ENCODE measurements around the gene CPVL. TPM values are rescaled to one million over a fixed set of nuclear protein-coding genes. Genes with fewer than 3 reads are reported as not detected.

The CPVL gene
- total RNA-seq, result 0.32 and 0.41 TPM in 2 replicates

- intact Hi-C loops (cut with micrococcal nuclease), result no loop called here
These were observed at the start of gene CPVL for GRCh38 chr7:29146057-29146706. TSS of gene CPVL (minus strand) at chr7:29146537. CDS start at chr7:29121061, 25,476 bp downstream.

DNA sequence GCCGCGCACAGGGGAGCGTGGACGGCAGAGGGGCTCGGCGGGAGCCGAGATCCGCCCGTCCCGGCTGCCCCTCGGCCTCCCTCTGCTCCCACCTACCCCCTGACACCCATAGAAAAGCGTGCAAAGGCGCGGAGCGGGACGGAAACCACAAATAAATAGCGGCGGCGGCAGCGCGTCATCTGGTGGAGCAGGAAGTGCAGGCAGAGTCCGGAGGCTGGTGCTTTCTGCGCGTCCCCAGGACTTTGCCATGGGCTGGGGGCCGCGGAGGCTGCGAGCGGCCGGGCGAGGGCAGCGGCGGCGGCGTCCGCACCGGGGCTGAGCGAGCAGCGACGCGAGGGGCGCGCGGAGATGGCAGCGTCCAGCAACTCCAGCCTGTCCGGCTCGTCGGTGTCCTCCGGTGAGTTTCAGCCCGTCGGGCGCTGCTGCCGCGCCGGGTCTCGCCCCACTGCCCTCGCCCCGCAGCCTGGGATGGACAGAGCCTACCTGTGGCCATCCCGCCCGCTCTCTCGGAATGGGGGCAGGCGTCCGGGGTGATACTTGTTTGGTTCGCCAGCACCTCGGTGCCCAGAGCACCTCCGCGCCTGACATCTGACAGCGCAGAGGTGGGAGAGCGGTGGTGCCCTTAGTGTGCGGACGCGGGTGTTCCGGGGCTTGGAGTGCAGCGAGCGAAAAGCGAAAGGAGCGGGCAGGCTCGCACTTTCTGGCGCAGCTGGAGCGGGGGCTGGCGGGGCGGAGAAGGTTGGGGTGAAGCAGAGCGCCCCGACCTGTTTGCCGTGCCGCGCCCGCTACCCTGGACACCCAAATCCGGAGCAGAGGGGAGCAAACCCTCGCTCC is 48.5 kb upstream of the CPVL start, which contains the start of gene CHN2:
CHN2 (plus strand) TSS at position 182 of the 834 bp plus-strand sequence.
- intact Hi-C loops (cut with micrococcal nuclease), result loop anchor here (5.0 kb wide), 3 partner anchors 92 to 268 kb away; no protein-coding TSS in a partner anchor

- intact Hi-C loops (cut with micrococcal nuclease), result loop anchor here (5.0 kb wide), 2 partner anchors 143 to 267 kb away; no protein-coding TSS in a partner anchor
These were observed 47.9 kb upstream of the CPVL start for GRCh38 chr7:29194206-29194593.

DNA sequence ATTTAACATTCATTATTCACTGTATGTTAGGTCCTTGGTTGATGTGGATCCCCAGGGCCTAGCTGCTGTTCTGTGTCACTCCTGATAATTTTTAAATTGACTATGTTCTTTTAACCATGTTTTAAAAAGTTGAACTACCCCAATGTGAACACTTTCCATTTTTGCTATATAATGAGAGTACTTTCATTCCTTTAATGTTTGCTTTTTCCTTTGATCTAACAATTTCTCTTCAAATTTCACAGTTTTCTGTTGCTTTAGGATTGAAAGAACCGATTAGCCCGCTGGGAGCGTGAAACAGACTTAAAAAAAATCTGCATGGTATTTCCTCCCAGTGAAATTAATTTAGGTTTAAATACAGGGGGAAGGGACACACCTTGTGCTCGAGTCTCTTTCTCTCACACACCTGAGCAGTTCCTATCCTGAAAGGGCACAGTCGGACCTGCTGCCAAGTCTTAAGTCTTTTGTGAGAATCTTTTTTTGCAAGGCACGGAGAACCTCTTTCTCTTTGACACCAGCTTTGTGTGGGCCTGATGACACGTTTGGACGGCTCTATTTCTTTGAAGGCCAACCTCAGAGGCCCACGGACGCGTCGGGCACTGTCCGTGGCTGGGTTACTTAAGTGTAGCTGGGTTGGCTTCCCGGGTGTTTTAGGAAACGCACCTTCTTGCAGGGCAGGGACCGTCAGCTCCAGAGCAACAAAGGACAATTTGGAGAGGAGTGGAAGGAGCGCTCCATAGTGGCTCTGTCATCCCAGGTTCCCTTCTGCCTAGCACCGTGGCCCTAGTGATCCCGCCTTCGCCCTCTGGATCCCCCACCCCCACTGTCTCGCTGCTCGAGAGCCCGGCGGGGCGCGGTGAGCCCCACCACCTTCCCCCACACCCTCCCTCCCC is 47.2 kb upstream of the CPVL start:
- intact Hi-C loops (cut with micrococcal nuclease), result loop anchor here (5.0 kb wide), 2 partner anchors 144 to 266 kb away; no protein-coding TSS in a partner anchor

GRCh38 chr7:29192811-29193210 is 46.5 kb upstream of the CPVL start:
- intact Hi-C loops (cut with micrococcal nuclease), result loop anchor here (5.0 kb wide), 2 partner anchors 144 to 266 kb away; no protein-coding TSS in a partner anchor

- intact Hi-C loops (cut with micrococcal nuclease), result loop anchor here (5.0 kb wide), 2 partner anchors 145 to 265 kb away; no protein-coding TSS in a partner anchor
These were observed 46.0 kb upstream of the CPVL start for GRCh38 chr7:29192323-29192722.

GRCh38 chr7:29190349-29191045 is 44.2 kb upstream of the CPVL start:
- intact Hi-C loops (cut with micrococcal nuclease), result loop anchor here (5.0 kb wide), 2 partner anchors 147 to 263 kb away; no protein-coding TSS in a partner anchor

- intact Hi-C loops (cut with micrococcal nuclease), result loop anchor here (1.0 to 5.0 kb wide), 3 partner anchors 148 to 262 kb away; no protein-coding TSS in a partner anchor
These were observed 43.4 kb upstream of the CPVL start for GRCh38 chr7:29189743-29190201.

DNA sequence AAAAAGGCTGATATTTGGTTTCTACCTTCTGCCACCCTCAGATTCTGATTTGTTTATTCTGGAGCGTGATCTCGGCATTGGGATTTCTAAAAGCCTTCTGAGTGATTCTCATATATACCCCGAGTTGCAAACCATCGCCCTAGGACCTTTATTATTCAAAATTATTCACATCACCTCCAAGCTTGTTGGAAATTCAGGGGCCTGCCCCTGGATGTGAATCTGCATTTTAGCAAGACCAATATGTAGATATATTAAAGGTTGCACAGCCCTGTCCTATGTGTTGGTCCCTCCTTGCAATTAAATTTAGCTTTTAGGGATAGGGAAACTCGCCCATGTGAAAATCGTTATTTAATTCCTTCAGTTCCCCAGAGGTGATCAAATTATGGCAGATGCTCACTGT is 39.3 kb upstream of the CPVL start:
- intact Hi-C loops (cut with micrococcal nuclease), result no loop called here

- intact Hi-C loops (cut with micrococcal nuclease), result no loop called here
These were observed 38.3 kb upstream of the CPVL start for GRCh38 chr7:29184599-29184998.

DNA sequence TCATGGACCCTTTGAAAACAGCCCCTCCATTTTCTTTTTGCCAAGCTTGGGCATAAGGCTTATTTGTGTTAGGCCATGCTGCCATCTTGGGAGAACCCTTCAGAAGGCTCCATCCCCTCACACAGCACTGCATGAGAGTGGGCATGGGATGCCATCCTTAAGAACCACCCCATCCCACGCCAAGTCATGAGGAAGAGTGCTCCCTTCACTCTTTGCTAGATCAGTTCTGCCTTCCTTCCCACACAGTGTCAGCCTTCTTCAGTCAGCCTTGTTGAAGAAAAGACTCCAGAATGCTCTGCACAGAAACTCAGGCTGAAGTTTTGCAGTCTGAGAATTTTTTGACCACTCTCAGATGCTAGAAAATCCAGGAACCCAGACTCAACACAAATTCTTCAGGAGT is 32.8 kb upstream of the CPVL start:
- intact Hi-C loops (cut with micrococcal nuclease), result no loop called here

DNA sequence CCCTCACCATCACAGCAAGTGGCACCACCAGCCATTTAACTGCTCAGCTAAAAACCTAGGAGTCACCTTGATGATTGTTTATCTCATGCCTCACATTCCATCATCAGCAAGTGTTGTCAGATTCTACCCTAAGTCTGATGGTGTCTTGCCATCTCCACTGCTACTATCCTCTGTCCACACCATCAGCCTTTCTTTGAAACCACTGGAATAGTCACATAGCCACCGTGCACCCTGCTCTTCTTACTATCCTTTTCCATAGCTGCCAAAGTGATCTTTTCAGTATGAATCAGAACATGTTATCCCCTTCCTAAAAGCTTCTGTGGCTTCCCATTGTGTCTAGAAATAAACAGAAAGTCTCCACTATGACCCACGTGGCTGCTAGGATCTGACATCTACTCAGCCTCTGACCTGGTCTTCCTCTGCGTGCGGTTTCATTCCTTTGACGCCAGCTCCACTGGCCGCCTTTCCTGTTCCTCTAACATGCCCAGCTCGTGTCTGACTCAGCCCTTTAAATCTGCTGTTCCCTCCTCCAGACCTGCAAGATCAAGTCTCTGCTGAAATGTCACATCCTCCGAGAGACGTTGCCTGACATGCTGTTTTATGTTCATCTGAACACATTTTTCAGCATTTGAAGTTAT is 31.7 kb upstream of the CPVL start:
- intact Hi-C loops (cut with micrococcal nuclease), result no loop called here

GRCh38 chr7:29173458-29173857 is 27.1 kb upstream of the CPVL start:
- intact Hi-C loops (cut with micrococcal nuclease), result no loop called here

GRCh38 chr7:29170781-29171180 is 24.4 kb upstream of the CPVL start:
- intact Hi-C loops (cut with micrococcal nuclease), result no loop called here

DNA sequence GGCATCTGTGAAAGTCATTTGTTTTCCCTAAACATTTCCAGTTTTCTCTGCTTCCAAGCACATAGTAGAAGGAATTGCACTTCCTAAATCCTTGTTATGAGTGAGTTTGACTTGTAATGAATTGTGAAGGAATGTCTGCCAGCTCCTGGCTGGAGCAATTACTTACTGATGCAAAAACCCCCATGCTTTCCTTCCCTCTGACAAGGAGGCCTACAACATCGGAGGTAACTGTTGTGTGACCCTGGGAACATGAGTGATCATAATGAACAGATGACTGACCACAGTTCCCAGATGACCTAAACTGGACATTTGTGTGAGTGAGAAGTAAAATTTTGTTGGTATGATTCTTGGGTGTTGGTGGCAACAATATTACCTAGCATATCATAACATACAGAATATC is 21.4 kb upstream of the CPVL start:
- intact Hi-C loops (cut with micrococcal nuclease), result no loop called here

DNA sequence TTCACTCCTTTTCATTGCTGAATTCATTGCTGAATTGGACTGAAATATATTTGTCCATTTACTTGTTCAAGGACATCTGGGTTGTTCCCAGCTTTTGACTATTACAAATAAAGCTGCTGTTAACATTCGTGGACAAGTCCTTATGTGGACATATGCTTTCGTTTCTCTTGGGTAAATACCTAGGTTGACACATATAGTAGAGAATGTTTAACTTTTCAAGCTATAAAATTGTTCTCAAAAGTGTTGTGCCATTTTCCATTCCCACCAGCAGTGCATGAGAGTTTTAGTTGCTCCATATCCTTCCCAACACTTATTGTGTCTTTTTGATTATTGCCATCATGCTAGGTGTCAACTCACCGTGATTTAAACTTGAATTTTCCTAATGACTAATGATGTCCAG is 17.5 kb upstream of the CPVL start:
- intact Hi-C loops (cut with micrococcal nuclease), result no loop called here

DNA sequence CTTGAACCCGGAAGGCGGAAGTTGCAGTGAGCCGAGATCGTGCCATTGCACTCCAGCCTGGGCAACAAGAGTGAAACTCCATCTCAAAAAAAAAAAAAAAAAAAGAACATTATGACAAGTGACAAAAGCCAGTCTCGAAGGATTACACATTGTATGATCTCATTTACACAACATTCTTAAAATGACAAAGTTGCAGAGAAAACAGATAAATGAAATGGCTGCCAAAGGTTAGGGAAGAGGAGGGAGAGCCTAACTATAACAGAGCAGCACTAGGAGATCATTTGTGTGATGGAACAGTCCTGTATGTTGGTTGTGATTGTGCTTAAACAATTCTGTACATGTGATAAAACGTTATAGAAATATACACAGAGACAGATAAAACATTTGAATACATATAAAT is 16.2 kb upstream of the CPVL start:
- intact Hi-C loops (cut with micrococcal nuclease), result no loop called here

- intact Hi-C loops (cut with micrococcal nuclease), result no loop called here
These were observed 14.9 kb upstream of the CPVL start for GRCh38 chr7:29161231-29161630.

GRCh38 chr7:29160080-29160479 is 13.7 kb upstream of the CPVL start:
- intact Hi-C loops (cut with micrococcal nuclease), result no loop called here

All from T-helper 2 cell treated with Interferon-gamma antibody and Interleukin-4, amounts not matched to agents 100 ng/mL and 5 ng/mL, for 36 hours (primary cell).